ENCODE data around the gene FARSA.

GRCh38 chr19:12891553-12892021 lies 41.9 kb downstream of the FARSA start:
- TF ChIP-seq POLR2A (IDR thresholded peaks at IDR 0.05) (no peak), CTCF (IDR thresholded peaks at IDR 0.05) (no peak)
